Progenitor cell of endocrine pancreas (in vitro differentiated cells): Measurements from ENCODE around the gene PPARA. TPM values are rescaled to one million over a fixed set of nuclear protein-coding genes. Genes with fewer than 3 reads are reported as not detected.

ENCODE experiments used
- DNase-seq: peaks from one replicate; pipeline ENCODE4 v3.0.0; 2021; ENCODE audit warnings: low spot score; ENCODE audit not compliant: unreplicated experiment
- H3K27ac Mint-ChIP-seq: 2 replicates; pipeline ENCODE4 v1.8.0; 2021; ENCODE audit warnings: mild to moderate bottlenecking, moderate library complexity, mixed read lengths
- H3K27me3 Mint-ChIP-seq: 2 replicates; pipeline ENCODE4 v1.8.0; 2021; ENCODE audit warnings: mixed read lengths
- H3K36me3 Mint-ChIP-seq: 2 replicates; pipeline ENCODE4 v1.8.0; 2022; ENCODE audit warnings: mixed read lengths; ENCODE audit not compliant: insufficient read depth
- H3K4me1 Mint-ChIP-seq: 2 replicates; pipeline ENCODE4 v1.8.0; 2021; ENCODE audit warnings: low read depth, mixed read lengths
- H3K4me3 Mint-ChIP-seq: 2 replicates; pipeline ENCODE4 v1.8.0; 2021; ENCODE audit warnings: low read depth, mild to moderate bottlenecking, moderate library complexity, mixed read lengths
- H3K9me3 Mint-ChIP-seq: 2 replicates; pipeline ENCODE4 v1.8.0; 2021; ENCODE audit warnings: low read depth, mixed read lengths
- CTCF ChIP-seq: fragments of 200-600 bp; sonication (generic); IDR thresholded peaks from one replicate; pipeline ENCODE4 v1.5.0; 2021; ENCODE audit warnings: antibody characterized with exemption, mild to moderate bottlenecking; ENCODE audit not compliant: unreplicated experiment
- total RNA-seq: library from RNA; stranded (reverse); gene quantifications from 2 replicates; pipeline ENCODE4 v1.2.1, GENCODE V29; 2021

The PPARA gene
- total RNA-seq, 1 donor from 2014 or later: 33.5 TPM

- no peak overlapping the region for H3K4me3 Mint-ChIP-seq
- no peaks in the 10 kb centered on the region for H3K27me3 Mint-ChIP-seq
- DNase-seq: no peak
- no peaks in the 10 kb centered on the region for H3K4me1 Mint-ChIP-seq
- no peak overlapping the region for H3K27ac Mint-ChIP-seq
- H3K9me3 Mint-ChIP-seq: peaks cover 36% of the 10 kb centered on the region
- H3K36me3 Mint-ChIP-seq: peaks cover 68% of the 10 kb centered on the region
- TF ChIP-seq CTCF: no peak
Measured at GRCh38 chr22:46179748-46180147, 29.4 kb downstream of the PPARA start.

- H3K4me3 Mint-ChIP-seq: no peak overlapping the region
- peaks cover 74% of the 10 kb centered on the region for H3K36me3 Mint-ChIP-seq
- H3K27ac Mint-ChIP-seq: no peak overlapping the region
- TF ChIP-seq CTCF: no peak
- H3K27me3 Mint-ChIP-seq: no peaks in the 10 kb centered on the region
- DNase-seq: no peak
- peaks cover 36% of the 10 kb centered on the region for H3K9me3 Mint-ChIP-seq
- no peaks in the 10 kb centered on the region for H3K4me1 Mint-ChIP-seq
Measured at GRCh38 chr22:46180370-46181137, 30.2 kb downstream of the PPARA start.

GRCh38 chr22:46183733-46184132 lies 33.4 kb downstream of the PPARA start:
- no peak overlapping the region for H3K27ac Mint-ChIP-seq
- H3K27me3 Mint-ChIP-seq: no peaks in the 10 kb centered on the region
- peaks cover 52% of the 10 kb centered on the region for H3K36me3 Mint-ChIP-seq
- no peak for TF ChIP-seq CTCF
- H3K4me3 Mint-ChIP-seq: no peak overlapping the region
- H3K4me1 Mint-ChIP-seq: no peaks in the 10 kb centered on the region
- peaks cover 26% of the 10 kb centered on the region for H3K9me3 Mint-ChIP-seq
- DNase-seq: no peak

GRCh38 chr22:46185283-46185682 lies 35.0 kb downstream of the PPARA start:
- H3K36me3 Mint-ChIP-seq: peaks cover 43% of the 10 kb centered on the region
- DNase-seq: no peak
- peaks cover 16% of the 10 kb centered on the region for H3K9me3 Mint-ChIP-seq
- H3K4me1 Mint-ChIP-seq: peaks cover 2% of the 10 kb centered on the region
- no peaks in the 10 kb centered on the region for H3K27me3 Mint-ChIP-seq
- no peak overlapping the region for H3K27ac Mint-ChIP-seq
- TF ChIP-seq CTCF: no peak
- no peak overlapping the region for H3K4me3 Mint-ChIP-seq

GRCh38 chr22:46187862-46188261 lies 37.5 kb downstream of the PPARA start:
- no peak for DNase-seq
- Mint-ChIP-seq H3K27me3 (no peaks in the 10 kb centered on the region), H3K9me3 (peaks cover 4% of the 10 kb centered on the region), H3K36me3 (peaks cover 32% of the 10 kb centered on the region), H3K27ac (no peak overlapping the region), H3K4me3 (no peak overlapping the region), H3K4me1 (peaks cover 2% of the 10 kb centered on the region)
- TF ChIP-seq CTCF: no peak
